Activated T-cell treated with anti-CD3 and anti-CD28 coated beads, Interleukin-2, amount 50 U/mL, for 24 hours (primary cell): ENCODE measurements around the gene RASSF10.

Experiments used
- DNase-seq: peaks from one replicate; pipeline ENCODE4 v3.0.0-alpha.2; 2020
- H3K27ac Mint-ChIP-seq: 2 replicates; pipeline ENCODE4 v1.8.0; 2020; ENCODE audit warnings: mild to moderate bottlenecking, mixed read lengths
- H3K27me3 Mint-ChIP-seq: 2 replicates; pipeline ENCODE4 v1.8.0; 2020; ENCODE audit warnings: mixed read lengths
- H3K36me3 Mint-ChIP-seq: 2 replicates; pipeline ENCODE4 v1.8.0; 2020; ENCODE audit warnings: low read depth, mixed read lengths
- H3K4me1 Mint-ChIP-seq: 2 replicates; pipeline ENCODE4 v1.8.0; 2020; ENCODE audit warnings: low read depth, mixed read lengths
- H3K4me3 Mint-ChIP-seq: 2 replicates; pipeline ENCODE4 v1.8.0; 2020; ENCODE audit warnings: mild to moderate bottlenecking, moderate library complexity, mixed read lengths
- H3K9me3 Mint-ChIP-seq: 2 replicates; pipeline ENCODE4 v1.8.0; 2020; ENCODE audit warnings: mixed read lengths

The RASSF10 gene

GRCh38 chr11:13008625-13009475 lies at the start of gene RASSF10:
Gene RASSF10 (plus strand): TSS chr11:13009316. CDS start chr11:13009577, 261 bp downstream.
- peak; percentile 34 for DNase-seq
- Mint-ChIP-seq H3K27ac (no peak within 1 kb of the TSS), H3K4me3 (peak within 1 kb of the TSS; percentile 42), H3K4me1 (peaks cover 9% of the 10 kb centered on the region), H3K9me3 (no peaks in the 10 kb centered on the region), H3K36me3 (no peaks in the 10 kb centered on the region), H3K27me3 (peaks cover 90% of the 10 kb centered on the region)

GRCh38 chr11:12961615-12962014 lies 47.5 kb upstream of the RASSF10 start:
- Mint-ChIP-seq H3K27ac (no peak overlapping the region), H3K27me3 (peaks cover 42% of the 10 kb centered on the region), H3K9me3 (no peaks in the 10 kb centered on the region), H3K4me1 (no peaks in the 10 kb centered on the region), H3K36me3 (no peaks in the 10 kb centered on the region), H3K4me3 (no peak overlapping the region)
- DNase-seq, result no peak

- no peak overlapping the region for H3K27ac Mint-ChIP-seq
- H3K9me3 Mint-ChIP-seq, result no peaks in the 10 kb centered on the region
- no peak overlapping the region for H3K4me3 Mint-ChIP-seq
- H3K4me1 Mint-ChIP-seq, result no peaks in the 10 kb centered on the region
- no peaks in the 10 kb centered on the region for H3K36me3 Mint-ChIP-seq
- DNase-seq, result no peak
- H3K27me3 Mint-ChIP-seq, result peaks cover 42% of the 10 kb centered on the region
These were observed 46.8 kb upstream of the RASSF10 start for GRCh38 chr11:12962306-12962705.

- no peak for DNase-seq
- Mint-ChIP-seq H3K4me3 (no peak overlapping the region), H3K4me1 (no peaks in the 10 kb centered on the region), H3K27me3 (peaks cover 42% of the 10 kb centered on the region), H3K36me3 (no peaks in the 10 kb centered on the region), H3K9me3 (no peaks in the 10 kb centered on the region), H3K27ac (no peak overlapping the region)
These were observed 46.1 kb upstream of the RASSF10 start for GRCh38 chr11:12963051-12963450.

GRCh38 chr11:12963792-12964536 lies 45.2 kb upstream of the RASSF10 start:
- Mint-ChIP-seq H3K4me3 (no peak overlapping the region), H3K27ac (no peak overlapping the region), H3K27me3 (peaks cover 42% of the 10 kb centered on the region), H3K36me3 (no peaks in the 10 kb centered on the region), H3K9me3 (no peaks in the 10 kb centered on the region), H3K4me1 (no peaks in the 10 kb centered on the region)
- peak; percentile 77 for DNase-seq

- H3K9me3 Mint-ChIP-seq, result no peaks in the 10 kb centered on the region
- H3K36me3 Mint-ChIP-seq, result no peaks in the 10 kb centered on the region
- no peak for DNase-seq
- H3K27me3 Mint-ChIP-seq, result peaks cover 43% of the 10 kb centered on the region
- H3K27ac Mint-ChIP-seq, result no peak overlapping the region
- no peak overlapping the region for H3K4me3 Mint-ChIP-seq
- H3K4me1 Mint-ChIP-seq, result no peaks in the 10 kb centered on the region
These were observed 44.5 kb upstream of the RASSF10 start for GRCh38 chr11:12964650-12965049.

- H3K36me3 Mint-ChIP-seq, result no peaks in the 10 kb centered on the region
- no peaks in the 10 kb centered on the region for H3K4me1 Mint-ChIP-seq
- H3K9me3 Mint-ChIP-seq, result no peaks in the 10 kb centered on the region
- no peak overlapping the region for H3K27ac Mint-ChIP-seq
- no peak for DNase-seq
- no peak overlapping the region for H3K4me3 Mint-ChIP-seq
- H3K27me3 Mint-ChIP-seq, result peaks cover 37% of the 10 kb centered on the region
These were observed 43.1 kb upstream of the RASSF10 start for GRCh38 chr11:12966002-12966401.

GRCh38 chr11:12968101-12968500 lies 41.0 kb upstream of the RASSF10 start:
- Mint-ChIP-seq H3K9me3 (no peaks in the 10 kb centered on the region), H3K4me3 (no peak overlapping the region), H3K4me1 (no peaks in the 10 kb centered on the region), H3K27ac (no peak overlapping the region), H3K27me3 (peaks cover 18% of the 10 kb centered on the region), H3K36me3 (no peaks in the 10 kb centered on the region)
- no peak for DNase-seq

- H3K9me3 Mint-ChIP-seq, result no peaks in the 10 kb centered on the region
- H3K27me3 Mint-ChIP-seq, result peaks cover 15% of the 10 kb centered on the region
- H3K36me3 Mint-ChIP-seq, result no peaks in the 10 kb centered on the region
- no peaks in the 10 kb centered on the region for H3K4me1 Mint-ChIP-seq
- no peak overlapping the region for H3K4me3 Mint-ChIP-seq
- no peak for DNase-seq
- H3K27ac Mint-ChIP-seq, result no peak overlapping the region
These were observed 40.3 kb upstream of the RASSF10 start for GRCh38 chr11:12968826-12969225.

- Mint-ChIP-seq H3K27me3 (peaks cover 2% of the 10 kb centered on the region), H3K36me3 (no peaks in the 10 kb centered on the region), H3K9me3 (no peaks in the 10 kb centered on the region), H3K27ac (no peak overlapping the region), H3K4me1 (no peaks in the 10 kb centered on the region), H3K4me3 (no peak overlapping the region)
- no peak for DNase-seq
These were observed 37.2 kb upstream of the RASSF10 start for GRCh38 chr11:12971955-12972354.

GRCh38 chr11:12973528-12974181 lies 35.5 kb upstream of the RASSF10 start:
- H3K27me3 Mint-ChIP-seq, result peaks cover 6% of the 10 kb centered on the region
- H3K36me3 Mint-ChIP-seq, result no peaks in the 10 kb centered on the region
- DNase-seq, result no peak
- H3K4me3 Mint-ChIP-seq, result no peak overlapping the region
- H3K9me3 Mint-ChIP-seq, result no peaks in the 10 kb centered on the region
- no peaks in the 10 kb centered on the region for H3K4me1 Mint-ChIP-seq
- no peak overlapping the region for H3K27ac Mint-ChIP-seq

- no peaks in the 10 kb centered on the region for H3K36me3 Mint-ChIP-seq
- no peaks in the 10 kb centered on the region for H3K4me1 Mint-ChIP-seq
- H3K4me3 Mint-ChIP-seq, result no peak overlapping the region
- H3K9me3 Mint-ChIP-seq, result no peaks in the 10 kb centered on the region
- peaks cover 6% of the 10 kb centered on the region for H3K27me3 Mint-ChIP-seq
- H3K27ac Mint-ChIP-seq, result no peak overlapping the region
- no peak for DNase-seq
These were observed 33.9 kb upstream of the RASSF10 start for GRCh38 chr11:12975195-12975594.

GRCh38 chr11:12979928-12980689 lies 29.0 kb upstream of the RASSF10 start:
- peaks cover 25% of the 10 kb centered on the region for H3K27me3 Mint-ChIP-seq
- no peaks in the 10 kb centered on the region for H3K36me3 Mint-ChIP-seq
- H3K9me3 Mint-ChIP-seq, result no peaks in the 10 kb centered on the region
- no peak for DNase-seq
- H3K4me3 Mint-ChIP-seq, result no peak overlapping the region
- H3K27ac Mint-ChIP-seq, result no peak overlapping the region
- H3K4me1 Mint-ChIP-seq, result no peaks in the 10 kb centered on the region
